ENCODE data around the gene DLX5.

The DLX5 gene

DNA sequence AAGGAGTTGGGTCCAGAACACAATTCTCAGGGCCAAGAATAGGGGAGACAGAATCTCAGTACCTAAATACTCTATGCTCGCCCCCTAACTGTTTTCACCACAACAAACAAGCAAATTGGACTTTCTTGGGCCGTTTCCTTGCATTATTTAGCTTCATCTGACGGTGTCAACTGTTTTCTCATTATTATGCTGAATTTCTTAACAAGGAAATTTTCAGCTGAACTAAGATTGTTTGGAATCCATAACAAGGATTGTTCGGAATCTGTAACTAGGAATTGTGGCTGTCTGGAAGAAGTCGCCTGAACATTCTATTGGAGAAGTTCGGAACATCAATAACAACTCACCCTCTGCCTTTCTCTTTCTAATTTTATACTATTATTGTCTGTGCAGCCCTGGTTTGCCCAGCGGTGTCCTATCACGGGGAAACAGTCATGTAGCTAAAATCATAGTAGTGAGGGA, 34.7 kb downstream of the DLX5 start:
- DNase-seq: no peak

GRCh38 chr7:96989241-96989858, 35.3 kb downstream of the DLX5 start:
- no peak for DNase-seq

DNA sequence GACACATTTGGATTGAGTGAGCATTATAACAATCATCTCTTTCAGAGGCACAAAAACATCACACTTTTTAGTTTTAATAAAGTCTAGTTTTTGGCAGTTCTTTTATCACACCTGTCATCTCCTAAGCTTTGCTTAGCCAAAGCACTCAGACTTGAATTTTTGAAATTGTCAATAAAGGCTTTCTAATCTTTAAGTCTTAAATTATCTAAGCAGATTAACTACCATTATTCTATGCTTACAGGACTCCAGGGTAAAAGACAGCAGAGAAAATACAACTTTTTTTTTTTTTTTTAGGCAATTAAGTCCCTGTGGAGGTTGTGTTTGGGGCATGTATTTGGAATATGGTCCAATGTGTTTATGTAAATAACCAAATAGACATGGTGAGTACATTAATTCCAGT, 36.9 kb downstream of the DLX5 start:
- no peak for DNase-seq

DNA sequence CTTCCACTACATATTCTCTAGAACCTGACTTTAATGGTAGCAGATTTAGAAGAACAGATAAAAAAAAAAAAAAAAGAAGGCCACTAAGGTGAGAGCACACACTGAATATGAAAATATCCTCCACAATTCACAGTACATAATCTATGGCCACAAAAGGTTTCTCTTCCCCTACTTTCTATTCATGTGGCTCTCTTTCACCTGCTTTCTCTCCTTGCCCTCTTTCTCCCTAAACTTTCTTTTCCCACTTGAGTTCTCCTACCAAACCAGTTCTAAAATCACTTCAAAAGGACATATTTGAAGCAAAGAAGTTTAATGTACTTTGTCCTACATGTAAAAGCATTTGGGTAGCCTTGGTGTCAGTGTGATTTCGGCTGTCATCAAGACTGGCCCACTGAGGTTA, 37.7 kb downstream of the DLX5 start:
- no peak for DNase-seq

DNA sequence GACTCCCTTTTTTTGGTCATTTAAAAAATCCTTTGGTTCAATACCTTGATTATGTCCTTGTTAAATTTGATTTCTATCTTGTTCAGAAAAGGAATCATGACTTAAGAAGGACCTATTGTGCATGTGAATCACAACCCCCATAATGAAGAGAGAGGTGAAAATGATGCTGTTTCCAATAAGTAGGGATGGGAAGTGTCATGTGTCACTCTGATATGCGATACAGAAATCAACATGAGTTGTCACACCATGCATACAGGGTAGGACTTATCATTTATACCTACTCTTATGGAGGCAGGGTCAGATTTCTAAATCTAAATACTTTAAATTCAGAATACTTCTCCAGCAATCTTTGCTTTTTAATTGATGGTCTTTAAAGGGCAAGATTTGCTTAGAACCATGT, 38.6 kb downstream of the DLX5 start:
- DNase-seq: no peak

GRCh38 chr7:96982586-96982985, 42.0 kb downstream of the DLX5 start:
- DNase-seq: no peak

DNA sequence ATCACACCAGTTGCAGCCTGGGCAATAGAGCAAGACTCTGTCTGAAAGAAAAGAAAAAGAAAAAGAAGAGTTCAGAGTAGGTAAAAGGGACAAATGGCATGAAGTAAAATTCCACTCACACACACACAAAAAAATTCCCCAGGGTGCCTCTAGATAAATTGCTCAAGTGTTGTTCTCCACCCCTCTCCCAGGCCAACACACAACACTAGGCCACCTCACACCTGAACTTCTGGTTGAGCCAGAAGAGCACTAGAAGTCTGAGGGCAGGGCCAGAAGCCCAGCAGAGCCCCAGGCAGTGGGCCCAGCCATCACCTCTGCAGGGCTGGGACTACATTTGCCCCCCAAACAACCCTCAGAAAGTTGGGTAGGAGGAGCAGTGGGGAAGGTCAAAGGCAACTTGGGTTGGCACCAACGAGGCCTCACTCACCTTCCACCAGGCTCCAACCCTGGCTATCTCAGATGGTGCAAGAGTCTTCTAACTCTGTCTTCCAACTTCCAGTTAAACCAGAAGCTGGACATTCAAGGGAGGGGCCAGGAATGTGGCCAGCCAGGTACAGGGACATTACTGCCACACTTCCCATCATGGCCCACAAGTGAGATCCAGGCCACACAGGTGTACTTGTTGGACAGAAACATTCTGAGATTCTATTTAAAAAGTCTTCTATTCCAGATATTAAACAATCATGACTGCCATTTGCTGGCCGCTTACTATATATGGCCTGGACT, 44.9 kb downstream of the DLX5 start:
- DNase-seq: no peak

- no peak for DNase-seq
These were observed 47.2 kb downstream of the DLX5 start for GRCh38 chr7:96977445-96977844.

DNA sequence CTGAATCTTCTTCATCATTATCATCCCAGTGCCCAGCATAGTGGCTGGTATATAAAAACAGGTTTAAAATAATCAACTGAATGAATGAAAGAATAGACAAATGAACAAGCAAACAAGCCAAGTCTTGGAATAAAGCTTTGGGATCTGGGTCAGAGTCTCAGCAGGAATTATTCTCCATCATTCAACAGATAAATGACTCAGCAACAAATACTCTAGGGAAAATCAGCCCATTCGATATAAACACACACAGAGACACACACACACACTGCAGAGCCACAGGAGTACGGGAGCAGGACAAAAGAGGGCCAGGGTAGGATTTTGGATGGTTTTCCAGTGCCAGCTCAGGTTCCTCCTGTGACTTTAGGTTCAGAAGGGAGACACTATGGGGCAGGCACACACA, 48.5 kb downstream of the DLX5 start:
- DNase-seq: no peak

DNA sequence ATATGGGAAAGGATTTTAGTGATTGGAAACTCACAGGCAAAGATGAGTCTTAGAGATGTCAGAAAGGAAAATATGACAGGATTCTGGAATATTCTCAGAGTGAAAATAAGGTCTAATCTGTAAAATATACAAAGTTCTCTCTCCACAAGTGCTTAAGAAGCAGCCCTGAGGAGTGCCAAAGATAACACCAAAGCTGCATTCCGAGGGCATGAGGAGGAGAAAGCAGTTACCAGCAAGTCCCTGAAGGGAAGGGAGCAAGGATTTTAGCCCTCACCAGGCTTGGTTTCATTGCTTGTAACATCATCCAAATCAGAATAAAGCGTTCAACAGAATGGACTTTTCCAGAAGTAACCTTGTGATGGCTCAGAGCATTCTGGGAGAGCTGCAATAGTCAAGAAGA, 50.6 kb downstream of the DLX5 start:
- no peak for DNase-seq

DNA sequence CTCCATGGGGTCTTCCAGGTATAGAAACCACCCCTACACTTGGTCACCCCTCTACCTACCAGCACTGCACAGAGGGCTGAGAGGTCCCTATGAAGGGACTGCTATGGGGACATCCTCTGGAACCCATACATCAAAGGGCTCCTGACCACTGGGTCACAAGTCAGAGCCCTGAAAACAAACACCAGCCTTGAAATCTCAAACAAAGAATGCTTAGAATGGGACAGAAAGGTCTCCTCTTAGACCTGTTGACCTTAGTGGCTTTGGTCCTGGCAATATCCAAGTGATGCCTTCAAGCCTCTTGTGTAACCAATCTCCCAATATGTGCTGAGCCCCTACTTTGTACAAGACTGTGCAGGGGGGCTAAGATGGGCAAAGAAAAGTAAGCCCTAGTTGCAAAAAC, 53.9 kb downstream of the DLX5 start:
- DNase-seq: no peak
